ENCODE measurements around the gene ZFP64. TPM values are rescaled to one million over a fixed set of nuclear protein-coding genes. Genes with fewer than 3 reads are reported as not detected.

The ZFP64 gene
- total RNA-seq, 2 donors from 2014 or later, result 20.2 to 29.5 TPM

DNA sequence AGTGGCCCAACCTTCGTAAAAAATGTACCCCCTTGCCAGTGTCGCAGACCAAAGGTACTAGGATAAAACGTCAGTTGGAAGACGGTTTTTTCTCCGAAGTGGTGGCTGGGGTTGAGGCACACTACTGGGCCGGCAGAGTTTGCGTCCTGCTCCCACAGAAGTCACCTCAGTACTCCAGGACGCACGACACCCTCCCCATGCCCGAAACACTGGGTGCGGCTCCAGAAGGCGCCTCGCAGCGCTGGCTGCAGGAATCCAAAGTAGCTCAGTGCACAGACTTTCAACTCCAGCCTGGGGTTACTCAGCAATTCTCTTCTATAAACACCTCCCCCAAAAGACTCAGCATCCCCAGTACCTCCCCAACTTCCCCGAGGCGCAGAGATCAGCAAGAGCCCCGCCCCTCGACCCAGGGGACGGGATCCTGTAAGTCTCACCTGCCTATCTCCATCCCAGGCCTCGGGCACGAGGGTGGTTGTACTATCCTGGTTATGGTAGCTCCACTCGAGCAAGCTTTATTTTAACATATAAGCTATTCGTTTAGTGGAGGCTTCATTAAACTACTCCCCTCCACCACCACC lies 88.2 kb downstream of the ZFP64 start:
- no peak for DNase-seq (ENCODE audit: low spot score)

DNA sequence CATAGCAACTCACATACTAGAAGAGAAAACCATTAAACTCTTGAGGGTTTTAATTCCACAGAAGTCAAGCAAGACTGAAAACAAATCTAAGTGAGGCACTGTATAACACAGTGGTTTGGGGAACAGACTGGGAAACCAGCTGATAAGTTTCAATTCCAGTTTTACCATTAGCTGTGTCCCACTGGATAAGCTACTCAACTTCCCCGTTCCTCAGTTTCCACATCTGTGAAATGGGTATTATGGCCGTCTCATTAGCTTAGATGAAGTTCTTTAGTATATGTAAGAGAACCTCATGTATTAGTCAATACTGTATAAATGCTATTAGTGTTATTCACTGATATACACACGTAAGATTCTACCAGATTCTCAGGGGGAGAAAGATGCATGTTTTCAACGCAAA lies 89.0 kb downstream of the ZFP64 start:
- no peaks in the 10 kb centered on the region for H3K9me3 ChIP-seq
- no peak for DNase-seq (ENCODE audit: low spot score)
- intact Hi-C loops (cut with DNase I), result no loop called here
- H3K4me1 ChIP-seq (replicated peaks), result no peaks in the 10 kb centered on the region
- H3K27me3 ChIP-seq (replicated peaks; ENCODE audit: insufficient read depth), result no peaks in the 10 kb centered on the region
- WGBS, result 96% methylated on average over 4 of the region's 4 CpGs
- no peak overlapping the region for H3K4me3 ChIP-seq
- H3K27ac ChIP-seq, result no peak overlapping the region
- H3K36me3 ChIP-seq, result no peaks in the 10 kb centered on the region
- TF ChIP-seq POLR2A (IDR thresholded peaks at IDR 0.05) (no peak), CTCF (IDR thresholded peaks at IDR 0.05) (no peak), POLR2AphosphoS5 (IDR thresholded peaks at IDR 0.05) (no peak)

More for the DNA sequence above, 88.2 kb downstream of the ZFP64 start:
- no peak for TF ChIP-seq CTCF (IDR thresholded peaks at IDR 0.05)
- no peak for TF ChIP-seq POLR2AphosphoS5 (IDR thresholded peaks at IDR 0.05)
- no peak for TF ChIP-seq POLR2A (IDR thresholded peaks at IDR 0.05)
- WGBS, result 57% methylated on average over 23 of the region's 23 CpGs
- intact Hi-C loops (cut with DNase I), result no loop called here
- Histone ChIP-seq H3K9me3 (no peaks in the 10 kb centered on the region), H3K4me3 (peak overlapping the region in 1 of 2 donors; percentile 34), H3K27ac (no peak overlapping the region), H3K4me1 (replicated peaks) (no peaks in the 10 kb centered on the region), H3K27me3 (replicated peaks; ENCODE audit: insufficient read depth) (no peaks in the 10 kb centered on the region), H3K36me3 (no peaks in the 10 kb centered on the region)

DNA sequence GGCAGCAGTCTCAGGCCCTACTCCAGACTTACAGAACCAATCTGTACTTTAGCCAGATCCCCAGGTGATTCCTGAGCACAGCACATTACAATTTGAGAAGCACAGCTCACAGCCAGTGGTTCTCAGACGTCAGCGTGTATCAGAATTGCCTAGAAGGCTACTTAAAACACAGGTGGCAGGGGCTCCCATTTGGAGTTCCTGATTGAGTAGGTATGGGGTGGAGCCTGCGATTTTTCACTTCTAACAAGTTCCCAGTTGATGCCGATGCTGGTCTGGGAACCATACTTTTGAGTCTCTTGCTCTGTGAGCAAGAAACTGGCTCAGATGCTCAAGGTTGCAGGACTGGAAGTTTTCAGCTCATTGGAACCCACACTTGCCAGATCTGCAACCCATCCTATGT lies 89.5 kb downstream of the ZFP64 start:
- no peaks in the 10 kb centered on the region for H3K36me3 ChIP-seq
- H3K4me3 ChIP-seq, result no peak overlapping the region
- WGBS, result 90% methylated on average over 4 of the region's 4 CpGs
- H3K27me3 ChIP-seq (replicated peaks; ENCODE audit: insufficient read depth), result no peaks in the 10 kb centered on the region
- no peaks in the 10 kb centered on the region for H3K9me3 ChIP-seq
- TF ChIP-seq POLR2AphosphoS5 (IDR thresholded peaks at IDR 0.05), result no peak
- no peak for TF ChIP-seq CTCF (IDR thresholded peaks at IDR 0.05)
- TF ChIP-seq POLR2A (IDR thresholded peaks at IDR 0.05), result no peak
- no peaks in the 10 kb centered on the region for H3K4me1 ChIP-seq (replicated peaks)
- no peak overlapping the region for H3K27ac ChIP-seq
- no peak for DNase-seq (ENCODE audit: low spot score)
- intact Hi-C loops (cut with DNase I), result no loop called here
